ENCODE measurements around the gene PODNL1.
"Not testable (repeated sequence)": the region's sequence is repeated elsewhere in the genome, so short reads cannot be mapped to it uniquely, and the experiment has no call there.

PODNL1 gene

DNA sequence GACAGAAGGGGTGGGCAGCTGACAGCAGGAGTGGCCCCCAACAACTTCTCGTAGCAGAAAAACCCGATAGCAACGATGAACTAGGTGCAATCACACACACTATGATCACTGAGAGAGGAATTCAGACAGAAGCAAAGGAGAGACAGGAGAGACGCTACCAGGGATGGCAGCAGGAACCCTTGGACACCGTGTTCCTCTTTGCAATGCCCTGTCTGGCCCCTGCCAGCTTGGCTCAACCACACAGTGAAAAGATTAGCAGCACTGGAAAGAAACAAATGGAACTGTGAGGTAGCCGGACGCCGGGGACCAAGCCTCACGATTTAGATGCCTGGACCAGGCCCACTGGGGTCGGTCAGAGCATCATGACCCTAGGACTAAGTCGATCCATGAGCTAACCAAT, 37.7 kb upstream of the PODNL1 start:
- no peak for TF ChIP-seq SPI1 (IDR thresholded peaks at IDR 0.05; ENCODE audit: low read depth, low read length)
- DNase-seq (ENCODE audit: insufficient read length, low spot score) (no peak), FAIRE-seq (no peak)

DNA sequence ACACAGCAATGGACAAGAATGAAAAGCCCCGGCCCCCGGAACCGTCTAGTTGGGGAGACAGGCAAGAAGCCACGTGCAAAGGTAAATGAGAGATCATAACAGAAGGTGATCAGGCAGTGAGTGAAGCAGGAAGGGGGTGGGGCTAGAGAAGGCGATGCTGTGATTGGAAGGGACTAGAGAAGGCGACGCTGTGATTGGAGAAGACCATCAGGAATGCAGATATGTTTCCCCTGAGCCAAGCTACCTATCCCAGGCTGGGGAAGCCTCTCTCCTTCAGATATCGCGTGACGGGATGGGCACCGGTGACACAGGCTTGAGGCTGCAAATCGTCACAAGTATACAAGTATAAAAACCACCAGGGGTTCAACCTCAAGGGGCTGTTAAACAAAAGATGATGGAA, 35.9 kb upstream of the PODNL1 start:
- DNase-seq (ENCODE audit: insufficient read length, low spot score) (no peak), FAIRE-seq (no peak)
- TF ChIP-seq POLR2AphosphoS5 (IDR thresholded peaks at IDR 0.05; ENCODE audit: low read depth, low read length) (no peak), POLR2A (IDR thresholded peaks at IDR 0.05; ENCODE audit: low read depth, low read length) (no peak), TAF1 (IDR thresholded peaks at IDR 0.05; ENCODE audit: low read depth, low read length) (no peak), POU2F2 (IDR thresholded peaks at IDR 0.05; ENCODE audit: low read depth, low read length) (no peak), SPI1 (IDR thresholded peaks at IDR 0.05; ENCODE audit: low read depth, low read length) (no peak), PAX5 (IDR thresholded peaks at IDR 0.05; ENCODE audit: insufficient read depth, low read length, severe bottlenecking) (no peak)

- not testable (repeated sequence) for FAIRE-seq; DNase-seq (ENCODE audit: insufficient read length, low spot score)
Observed at GRCh38 chr19:13973479-13973878, 35.3 kb upstream of the PODNL1 start.

GRCh38 chr19:13972368-13973155, 34.3 kb upstream of the PODNL1 start:
- TF ChIP-seq PAX5 (IDR thresholded peaks at IDR 0.05; ENCODE audit: insufficient read depth, low read length, severe bottlenecking) (no peak), POU2F2 (IDR thresholded peaks at IDR 0.05; ENCODE audit: low read depth, low read length) (no peak), TAF1 (IDR thresholded peaks at IDR 0.05; ENCODE audit: low read depth, low read length) (no peak), POLR2A (IDR thresholded peaks at IDR 0.05; ENCODE audit: low read depth, low read length) (no peak), SPI1 (IDR thresholded peaks at IDR 0.05; ENCODE audit: low read depth, low read length) (no peak), POLR2AphosphoS5 (IDR thresholded peaks at IDR 0.05; ENCODE audit: low read depth, low read length) (no peak)
- DNase-seq (ENCODE audit: insufficient read length, low spot score) = no peak
- FAIRE-seq = no peak

GRCh38 chr19:13971868-13972267, 33.7 kb upstream of the PODNL1 start:
- not testable (repeated sequence) for DNase-seq (ENCODE audit: insufficient read length, low spot score); FAIRE-seq

- FAIRE-seq (no peak), DNase-seq (ENCODE audit: insufficient read length, low spot score) (no peak)
- TF ChIP-seq POLR2A (IDR thresholded peaks at IDR 0.05; ENCODE audit: low read depth, low read length) = no peak
- no peak for TF ChIP-seq TAF1 (IDR thresholded peaks at IDR 0.05; ENCODE audit: low read depth, low read length)
- no peak for TF ChIP-seq PAX5 (IDR thresholded peaks at IDR 0.05; ENCODE audit: insufficient read depth, low read length, severe bottlenecking)
- TF ChIP-seq POLR2AphosphoS5 (IDR thresholded peaks at IDR 0.05; ENCODE audit: low read depth, low read length) = no peak
- no peak for TF ChIP-seq SPI1 (IDR thresholded peaks at IDR 0.05; ENCODE audit: low read depth, low read length)
- TF ChIP-seq POU2F2 (IDR thresholded peaks at IDR 0.05; ENCODE audit: low read depth, low read length) = no peak
Observed at GRCh38 chr19:13969897-13970296, 31.7 kb upstream of the PODNL1 start.

DNA sequence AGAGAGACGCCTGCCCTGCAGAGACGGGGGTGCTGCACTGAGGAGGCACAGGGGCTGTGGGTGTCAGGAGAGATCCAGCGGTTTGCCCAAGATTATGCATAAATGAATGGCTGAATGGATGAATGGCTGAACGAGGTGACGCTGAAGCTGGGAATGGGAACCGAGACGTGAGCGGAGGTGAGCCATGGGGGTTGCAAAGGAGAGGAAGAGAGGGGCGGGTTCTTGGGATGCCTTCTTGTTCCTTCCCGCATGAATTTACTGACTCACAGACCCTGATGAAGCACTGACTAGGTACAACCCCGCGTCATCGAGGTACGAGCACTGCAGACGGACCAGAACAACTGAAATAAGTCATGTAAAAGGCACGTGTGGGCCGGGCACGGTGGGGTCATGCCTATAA, 30.8 kb upstream of the PODNL1 start:
- TF ChIP-seq POLR2A (IDR thresholded peaks at IDR 0.05; ENCODE audit: low read depth, low read length) (no peak), SPI1 (IDR thresholded peaks at IDR 0.05; ENCODE audit: low read depth, low read length) (no peak), POLR2AphosphoS5 (IDR thresholded peaks at IDR 0.05; ENCODE audit: low read depth, low read length) (no peak), PAX5 (IDR thresholded peaks at IDR 0.05; ENCODE audit: insufficient read depth, low read length, severe bottlenecking) (no peak), TAF1 (IDR thresholded peaks at IDR 0.05; ENCODE audit: low read depth, low read length) (no peak), POU2F2 (IDR thresholded peaks at IDR 0.05; ENCODE audit: low read depth, low read length) (no peak)
- DNase-seq (ENCODE audit: insufficient read length, low spot score) (no peak), FAIRE-seq (no peak)

DNA sequence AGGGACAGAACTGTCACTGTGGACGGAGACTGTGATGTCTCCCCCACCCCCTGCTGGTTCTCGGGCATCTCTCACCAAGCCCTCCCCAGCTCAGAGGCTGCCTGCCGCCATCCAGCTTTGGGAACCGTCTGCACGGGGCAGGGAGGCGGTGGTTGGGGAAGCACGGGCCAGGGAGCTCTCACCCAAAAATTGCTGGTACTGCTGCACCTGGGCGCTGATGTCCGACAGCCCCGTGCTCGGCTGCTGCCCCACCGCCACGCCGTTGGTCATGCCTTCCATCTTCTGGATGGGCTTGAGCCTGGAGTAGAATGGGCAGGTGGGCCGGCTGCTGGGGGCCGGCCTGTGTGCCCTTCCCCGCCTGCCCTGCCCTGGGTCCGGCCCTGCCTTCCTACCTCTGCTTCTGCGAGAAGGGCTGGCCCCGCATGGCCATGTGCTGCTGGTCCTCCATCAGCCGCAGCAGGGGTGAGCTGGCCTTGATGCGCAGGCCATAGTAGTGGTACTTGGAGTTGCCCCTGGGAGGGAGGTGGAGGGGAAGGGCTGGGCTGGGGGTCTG, 30.2 kb upstream of the PODNL1 start:
- no peak for FAIRE-seq
- no peak for DNase-seq (ENCODE audit: insufficient read length, low spot score)
- TF ChIP-seq POU2F2 (IDR thresholded peaks at IDR 0.05; ENCODE audit: low read depth, low read length) = no peak
- TF ChIP-seq POLR2AphosphoS5 (IDR thresholded peaks at IDR 0.05; ENCODE audit: low read depth, low read length) = no peak
- TF ChIP-seq SPI1 (IDR thresholded peaks at IDR 0.05; ENCODE audit: low read depth, low read length) = no peak
- no peak for TF ChIP-seq TAF1 (IDR thresholded peaks at IDR 0.05; ENCODE audit: low read depth, low read length)
- no peak for TF ChIP-seq POLR2A (IDR thresholded peaks at IDR 0.05; ENCODE audit: low read depth, low read length)

DNA sequence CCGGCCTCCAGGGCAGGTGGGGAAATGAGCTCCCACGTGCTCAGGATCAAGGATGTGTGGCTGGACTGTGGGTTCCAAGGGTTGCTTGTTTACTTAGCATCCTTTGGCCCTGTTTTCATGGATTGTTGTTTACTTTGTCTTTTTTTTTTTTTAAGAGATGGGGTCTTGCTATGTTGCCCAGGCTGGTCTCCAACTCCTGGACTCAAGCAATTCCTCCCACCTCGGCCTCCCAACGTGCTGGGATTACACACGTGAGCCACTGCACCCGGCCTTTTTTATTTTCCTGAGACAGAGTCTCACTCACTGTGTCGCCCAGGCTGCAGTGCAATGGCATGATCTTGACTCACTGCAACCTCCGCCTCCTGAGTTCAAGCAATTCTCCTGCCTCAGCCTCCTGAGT, 29.0 kb upstream of the PODNL1 start:
- not testable (repeated sequence) for FAIRE-seq; DNase-seq (ENCODE audit: insufficient read length, low spot score)

- no peak for TF ChIP-seq PAX5 (IDR thresholded peaks at IDR 0.05; ENCODE audit: insufficient read depth, low read length, severe bottlenecking)
- no peak for TF ChIP-seq POLR2A (IDR thresholded peaks at IDR 0.05; ENCODE audit: low read depth, low read length)
- TF ChIP-seq SPI1 (IDR thresholded peaks at IDR 0.05; ENCODE audit: low read depth, low read length) = no peak
- no peak for TF ChIP-seq POLR2AphosphoS5 (IDR thresholded peaks at IDR 0.05; ENCODE audit: low read depth, low read length)
- no peak for TF ChIP-seq POU2F2 (IDR thresholded peaks at IDR 0.05; ENCODE audit: low read depth, low read length)
- TF ChIP-seq TAF1 (IDR thresholded peaks at IDR 0.05; ENCODE audit: low read depth, low read length) = no peak
- DNase-seq (ENCODE audit: insufficient read length, low spot score) (no peak), FAIRE-seq (no peak)
Observed at GRCh38 chr19:13966684-13967128, 28.5 kb upstream of the PODNL1 start.

All from GM12891 (cell line).